IMR-90 (cell line): ENCODE results near the gene UGT2B28. TPM values are rescaled to one million over a fixed set of nuclear protein-coding genes. Genes with fewer than 3 reads are reported as not detected.
"Not testable (repeated sequence)": the region's sequence is repeated elsewhere in the genome, so short reads cannot be mapped to it uniquely, and the experiment has no call there.

Experiments used
- ATAC-seq: fragments of 200-7000 bp; cut with Tn5 transposase; 2 replicates; pipeline ENCODE4 v1.9.1; 2020; ENCODE audit warnings: low read depth, mild to moderate bottlenecking, moderate library complexity
- BruUV-seq: library from RNA; stranded (reverse); fragments of 400-500 nt; replicated peaks from 2 replicates; lab custom pipeline; 2021; lab: Mats Ljungman, UMichigan
- CTCF ChIA-PET: fragments of 300-600 bp; formaldehyde crosslinking; extraction: SDS; loops from one replicate; lab custom pipeline; 2021; ENCODE audit warnings: antibody characterized with exemption; lab: Yijun Ruan, JAX
- POLR2A ChIA-PET: fragments of 300-600 bp; sonication (Branson Sonifier 250); formaldehyde crosslinking; loops from one replicate; lab custom pipeline; 2022; ENCODE audit warnings: antibody characterized with exemption; ENCODE audit not compliant: unreplicated experiment; lab: Charles Lee
- DNase-seq: peaks from one replicate; pipeline ENCODE4 v3.0.0; 2013
- H2AFZ ChIP-seq: replicated peaks from 2 replicates; pipeline ENCODE3; 2013; ENCODE audit warnings: low read length, mild to moderate bottlenecking; ENCODE audit not compliant: poor library complexity
- H2AK5ac ChIP-seq: 2 replicates; pipeline ENCODE4 v1.6.1; 2013; ENCODE audit warnings: low read depth, low read length, inconsistent platforms
- H2AK9ac ChIP-seq: replicated peaks from 2 replicates; pipeline ENCODE3; 2013; ENCODE audit warnings: mild to moderate bottlenecking, low read depth, low read length, moderate library complexity; ENCODE audit not compliant: poor library complexity
- H2BK120ac ChIP-seq: 2 replicates; pipeline ENCODE4 v1.6.1; 2013; ENCODE audit warnings: low read depth, low read length, inconsistent platforms
- H2BK15ac ChIP-seq: 3 replicates; pipeline ENCODE4 v1.6.1; 2013; ENCODE audit warnings: low read depth, low read length, inconsistent platforms
- H2BK20ac ChIP-seq: 2 replicates; pipeline ENCODE4 v1.6.1; 2013; ENCODE audit warnings: low read depth, mild to moderate bottlenecking, inconsistent platforms, low read length, moderate library complexity
- H2BK5ac ChIP-seq: 2 replicates; pipeline ENCODE4 v1.6.1; 2013; ENCODE audit warnings: mild to moderate bottlenecking, low read depth, low read length, inconsistent platforms; ENCODE audit not compliant: poor library complexity, severe bottlenecking
- H3K14ac ChIP-seq: replicated peaks from 2 replicates; pipeline ENCODE4 v1.6.1; 2013; ENCODE audit warnings: low read depth, low read length, inconsistent platforms
- H3K18ac ChIP-seq: 2 replicates; pipeline ENCODE4 v1.6.1; 2013; ENCODE audit warnings: low read depth, low read length, control low read depth
- H3K23ac ChIP-seq: 2 replicates; pipeline ENCODE4 v1.6.1; 2013; ENCODE audit warnings: low read depth, low read length, inconsistent platforms
- H3K27ac ChIP-seq: 2 replicates; pipeline ENCODE4 v1.5.1; 2013; ENCODE audit warnings: mild to moderate bottlenecking, control low read depth, low read length; ENCODE audit not compliant: insufficient read depth
- H3K27me3 ChIP-seq: 2 replicates; pipeline ENCODE4 v1.6.1; 2013; ENCODE audit warnings: low read length; ENCODE audit not compliant: control insufficient read depth, insufficient read depth
- H3K36me3 ChIP-seq: 2 replicates; pipeline ENCODE4 v1.6.1; 2013; ENCODE audit warnings: low read length, mixed read lengths; ENCODE audit not compliant: control insufficient read depth, insufficient read depth
- H3K4ac ChIP-seq: 2 replicates; pipeline ENCODE4 v1.6.1; 2013; ENCODE audit warnings: low read depth, low read length, inconsistent platforms
- H3K4me1 ChIP-seq: 2 replicates; pipeline ENCODE4 v1.6.1; 2013; ENCODE audit warnings: low read length, mixed read lengths; ENCODE audit not compliant: control insufficient read depth, insufficient read depth
- H3K4me2 ChIP-seq: 2 replicates; pipeline ENCODE4 v1.6.1; 2013; ENCODE audit warnings: low read depth, mild to moderate bottlenecking, control low read depth, low read length, moderate library complexity
- H3K4me3 ChIP-seq: 2 replicates; pipeline ENCODE4 v1.5.1; 2013; ENCODE audit warnings: low read depth, mild to moderate bottlenecking, control low read depth, low read length, moderate library complexity; ENCODE audit not compliant: insufficient read depth
- H3K56ac ChIP-seq: 2 replicates; pipeline ENCODE4 v1.6.1; 2013; ENCODE audit warnings: low read length, inconsistent platforms; ENCODE audit not compliant: insufficient read depth; ENCODE audit errors: extremely low read depth
- H3K79me1 ChIP-seq, 2 experiments: 2 replicates each; pipeline ENCODE4 v1.6.1; 2013; ENCODE audit warnings: low read length in 2 of 2, inconsistent platforms in 1 of 2, low read depth in 1 of 2
- H3K9ac ChIP-seq: 2 replicates; pipeline ENCODE4 v1.6.1; 2013; ENCODE audit warnings: low read depth, low read length, control low read depth
- H3K9me1 ChIP-seq: 2 replicates; pipeline ENCODE4 v1.6.1; 2013; ENCODE audit warnings: low read length, inconsistent platforms; ENCODE audit not compliant: insufficient read depth
- H3K9me3 ChIP-seq: 2 replicates; pipeline ENCODE4 v1.6.1; 2013; ENCODE audit warnings: low read length; ENCODE audit not compliant: control insufficient read depth, insufficient read depth
- H4K20me1 ChIP-seq: 2 replicates; pipeline ENCODE4 v1.6.1; 2013; ENCODE audit warnings: low read length, inconsistent platforms; ENCODE audit not compliant: insufficient read depth
- H4K5ac ChIP-seq: 2 replicates; pipeline ENCODE4 v1.6.1; 2013; ENCODE audit warnings: mild to moderate bottlenecking, low read depth, low read length, control low read depth
- H4K8ac ChIP-seq, 2 experiments: 2 replicates each; pipeline ENCODE4 v1.6.1; 2013; ENCODE audit warnings: low read depth in 2 of 2, low read length in 2 of 2, control low read depth in 1 of 2, inconsistent platforms in 1 of 2
- H4K91ac ChIP-seq: 2 replicates; pipeline ENCODE4 v1.6.1; 2013; ENCODE audit warnings: low read depth, low read length, inconsistent platforms; ENCODE audit not compliant: insufficient read depth
- WGBS, 2 experiments: methylation state at CpG; one replicate each; pipeline versions ENCODE4 v1.1.5 to v1.1.7; 2013; ENCODE audit warnings: missing lambda C conversion rate in 2 of 2; ENCODE audit not compliant: insufficient read length in 1 of 2; ENCODE audit errors: extremely low coverage in 2 of 2; 5-methylcytosine and 5-hydroxymethylcytosine counted together
- dilution Hi-C: fragments of 300-500 bp; cut with HindIII; formaldehyde crosslinking; loops from one replicate; pipeline ENCODE4 v1.14.3; 2018; ENCODE audit warnings: low sequenced_read_pairs; ENCODE audit not compliant: unreplicated experiment
- in situ Hi-C: fragments of 300-500 bp; cut with MboI; formaldehyde crosslinking; loops from 3 replicates; pipeline ENCODE4 v1.14.3; 2019; ENCODE audit warnings: low sequenced_read_pairs, inconsistent platforms, mixed read lengths
- intact Hi-C: fragments of 100-400 bp; cut with micrococcal nuclease; formaldehyde crosslinking; loops from 2 replicates; pipeline ENCODE4 v1.10.0; 2022
- polyA plus RNA-seq, 3 experiments: library from polyadenylated mRNA; depleted of rRNA; stranded (reverse); fragments of >200 nt; gene quantifications; 2 replicates each; pipeline ENCODE4 v1.2.3, GENCODE V29; 2012; ENCODE audit warnings: low replicate concordance in 1 of 3
- total RNA-seq: library from RNA; depleted of rRNA; stranded (reverse); fragments of >200 nt; gene quantifications from 2 replicates; pipeline ENCODE4 v1.2.3, GENCODE V29; 2012

UGT2B28 gene
- total and polyA plus RNA-seq, 2 of the 4 experiments (the other 2 are of a cell fraction): not detected

DNA sequence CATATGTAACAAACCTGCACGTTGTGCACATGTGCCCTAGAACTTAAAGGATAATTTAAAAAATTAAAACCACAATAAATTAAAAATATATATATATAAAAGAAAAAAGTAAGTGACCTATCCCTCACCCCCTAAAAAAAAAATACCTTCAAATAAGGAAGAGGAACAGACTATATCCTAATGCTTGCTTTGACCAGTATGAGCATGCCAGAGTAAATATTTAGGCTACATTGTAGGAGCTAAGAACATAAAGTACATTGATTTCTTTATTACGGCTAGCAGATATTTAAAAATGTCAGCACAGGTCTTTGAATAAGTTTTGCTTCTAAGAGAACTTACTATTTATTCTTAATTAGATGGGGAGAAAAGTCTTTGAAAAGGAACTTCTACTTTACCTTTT lies 62.8 kb downstream of the UGT2B28 start:
- H2AFZ ChIP-seq, H4K91ac ChIP-seq, H3K36me3 ChIP-seq, POLR2A ChIA-PET, intact Hi-C loops, H3K4ac ChIP-seq, H3K4me1 ChIP-seq, H2BK5ac ChIP-seq, H3K9ac ChIP-seq, H3K56ac ChIP-seq, H2AK5ac ChIP-seq, H2BK20ac ChIP-seq, H3K4me2 ChIP-seq, in situ Hi-C loops, H4K8ac ChIP-seq, H3K27ac ChIP-seq, dilution Hi-C loops, H3K79me1 ChIP-seq, DNase-seq, H3K9me3 ChIP-seq, H2BK120ac ChIP-seq, ATAC-seq, CTCF ChIA-PET, H3K9me1 ChIP-seq, H2BK15ac ChIP-seq, H3K27me3 ChIP-seq, H3K23ac ChIP-seq, H2AK9ac ChIP-seq, H3K4me3 ChIP-seq, H3K14ac ChIP-seq, H4K5ac ChIP-seq, H4K20me1 ChIP-seq, H3K18ac ChIP-seq, BruUV-seq: not testable (repeated sequence)
- WGBS, 2 experiments: no CpG with 5 or more reads among the region's 2 CpGs

DNA sequence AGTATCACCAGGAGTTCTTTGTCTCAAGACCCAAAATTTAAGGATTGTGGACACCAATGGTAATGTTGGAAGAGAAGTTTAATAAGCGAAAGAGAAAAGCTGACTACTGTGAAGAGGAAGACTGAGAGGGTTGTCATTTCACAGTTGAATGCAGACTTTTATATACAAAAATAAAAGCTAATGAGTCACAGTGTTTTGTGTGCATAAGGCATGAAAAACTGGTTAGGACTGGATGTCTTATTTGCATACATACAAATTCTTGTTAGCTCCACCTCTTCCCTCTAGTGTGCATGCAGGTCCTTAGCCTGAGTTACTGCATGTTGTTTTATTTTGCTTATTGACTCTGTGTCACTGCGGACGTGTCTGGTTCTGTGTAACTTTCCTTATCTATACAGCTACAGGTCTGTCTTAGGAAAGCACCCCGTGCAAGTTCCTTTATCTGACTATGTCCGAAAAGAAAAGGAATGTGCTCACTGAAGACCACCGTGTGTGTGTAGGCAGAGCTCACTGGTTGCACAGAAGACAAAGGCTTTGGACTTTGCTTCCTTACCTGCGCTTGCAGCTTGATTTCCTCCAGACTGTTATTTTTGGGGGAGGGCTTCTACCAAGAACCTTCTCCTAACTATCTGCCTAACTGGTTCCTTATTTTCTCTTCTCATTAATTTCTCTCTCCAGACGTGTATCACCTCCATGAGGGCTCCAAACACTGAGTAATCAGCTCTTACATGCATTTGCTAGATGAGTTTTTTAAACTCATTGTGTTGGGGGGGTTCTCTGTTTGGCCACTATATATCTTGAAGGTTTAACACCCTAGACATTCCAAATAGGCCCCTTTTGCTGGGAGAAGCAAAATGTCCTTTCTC lies 63.5 kb downstream of the UGT2B28 start:
- DNase-seq, H3K18ac ChIP-seq, H3K4me1 ChIP-seq, H4K8ac ChIP-seq, H2AK9ac ChIP-seq, H2BK15ac ChIP-seq, H3K79me1 ChIP-seq, H2AK5ac ChIP-seq, H3K4me3 ChIP-seq, H4K5ac ChIP-seq, dilution Hi-C loops, H3K4me2 ChIP-seq, H2BK5ac ChIP-seq, H4K91ac ChIP-seq, H3K27me3 ChIP-seq, H3K9me1 ChIP-seq, H3K9me3 ChIP-seq, H3K27ac ChIP-seq, in situ Hi-C loops, H3K9ac ChIP-seq, H4K20me1 ChIP-seq, H2BK120ac ChIP-seq, H3K14ac ChIP-seq, H3K4ac ChIP-seq, H2BK20ac ChIP-seq, ATAC-seq, H3K23ac ChIP-seq, intact Hi-C loops, H3K36me3 ChIP-seq, H3K56ac ChIP-seq, H2AFZ ChIP-seq, POLR2A ChIA-PET, CTCF ChIA-PET, BruUV-seq: not testable (repeated sequence)
- WGBS, 2 experiments: no CpG with 5 or more reads among the region's 8 CpGs
